ENCODE measurements around the gene PHACTR1. TPM values are rescaled to one million over a fixed set of nuclear protein-coding genes. Genes with fewer than 3 reads are reported as not detected.

PHACTR1 gene
- total and polyA plus RNA-seq, 2 donors = 3.1 to 6.3 TPM

GRCh38 chr6:12869816-12870432 lies 153.4 kb downstream of the PHACTR1 start:
- no peaks in the 10 kb centered on the region for H3K36me3 ChIP-seq (ENCODE audit: control insufficient read depth in 2 of 2, insufficient read depth in 2 of 2, low read length in 1 of 2)
- no peak overlapping the region for H3K4me3 ChIP-seq (ENCODE audit: low read length in 2 of 2)
- no peak for DNase-seq (ENCODE audit: low read depth in 6 of 9, low spot score in 9 of 9)
- H3K4me1 ChIP-seq (ENCODE audit: control insufficient read depth in 2 of 2, insufficient read depth in 2 of 2, low read length in 2 of 2) = no peaks in the 10 kb centered on the region
- WGBS = 88% methylated on average over 2 of the region's 2 CpGs
- no peaks in the 10 kb centered on the region for H3K27me3 ChIP-seq (ENCODE audit: control insufficient read depth in 2 of 2, insufficient read depth in 1 of 2, low read length in 1 of 2)
- H3K9me3 ChIP-seq (ENCODE audit: control insufficient read depth in 2 of 2, insufficient read depth in 1 of 2, low read length in 1 of 2) = no peaks in the 10 kb centered on the region
- H3K27ac ChIP-seq (ENCODE audit: low read depth in 1 of 2, low read length in 1 of 2) = no peak overlapping the region

- H3K9me3 ChIP-seq (ENCODE audit: control insufficient read depth in 2 of 2, insufficient read depth in 1 of 2, low read length in 1 of 2) = no peaks in the 10 kb centered on the region
- no peak overlapping the region for H3K27ac ChIP-seq (ENCODE audit: low read depth in 1 of 2, low read length in 1 of 2)
- no peaks in the 10 kb centered on the region for H3K27me3 ChIP-seq (ENCODE audit: control insufficient read depth in 2 of 2, insufficient read depth in 1 of 2, low read length in 1 of 2)
- H3K4me3 ChIP-seq (ENCODE audit: low read length in 2 of 2) = no peak overlapping the region
- H3K4me1 ChIP-seq (ENCODE audit: control insufficient read depth in 2 of 2, insufficient read depth in 2 of 2, low read length in 2 of 2) = no peaks in the 10 kb centered on the region
- no peaks in the 10 kb centered on the region for H3K36me3 ChIP-seq (ENCODE audit: control insufficient read depth in 2 of 2, insufficient read depth in 2 of 2, low read length in 1 of 2)
- no peak for DNase-seq (ENCODE audit: low read depth in 6 of 9, low spot score in 9 of 9)
Measured at GRCh38 chr6:12873691-12874090, 157.1 kb downstream of the PHACTR1 start.

- no peaks in the 10 kb centered on the region for H3K4me1 ChIP-seq (ENCODE audit: control insufficient read depth in 2 of 2, insufficient read depth in 2 of 2, low read length in 2 of 2)
- no peaks in the 10 kb centered on the region for H3K36me3 ChIP-seq (ENCODE audit: control insufficient read depth in 2 of 2, insufficient read depth in 2 of 2, low read length in 1 of 2)
- no peak for DNase-seq (ENCODE audit: low read depth in 6 of 9, low spot score in 9 of 9)
- no peaks in the 10 kb centered on the region for H3K9me3 ChIP-seq (ENCODE audit: control insufficient read depth in 2 of 2, insufficient read depth in 1 of 2, low read length in 1 of 2)
- no peak overlapping the region for H3K4me3 ChIP-seq (ENCODE audit: low read length in 2 of 2)
- no peak overlapping the region for H3K27ac ChIP-seq (ENCODE audit: low read depth in 1 of 2, low read length in 1 of 2)
- 96% methylated on average over 6 of the region's 6 CpGs for WGBS
- no peaks in the 10 kb centered on the region for H3K27me3 ChIP-seq (ENCODE audit: control insufficient read depth in 2 of 2, insufficient read depth in 1 of 2, low read length in 1 of 2)
Measured at GRCh38 chr6:12875051-12875450, 158.5 kb downstream of the PHACTR1 start.

- H3K4me3 ChIP-seq (ENCODE audit: low read length in 2 of 2) = no peak overlapping the region
- DNase-seq (ENCODE audit: low read depth in 6 of 9, low spot score in 9 of 9) = no peak
- no peak overlapping the region for H3K27ac ChIP-seq (ENCODE audit: low read depth in 1 of 2, low read length in 1 of 2)
- no peaks in the 10 kb centered on the region for H3K27me3 ChIP-seq (ENCODE audit: control insufficient read depth in 2 of 2, insufficient read depth in 1 of 2, low read length in 1 of 2)
- H3K4me1 ChIP-seq (ENCODE audit: control insufficient read depth in 2 of 2, insufficient read depth in 2 of 2, low read length in 2 of 2) = no peaks in the 10 kb centered on the region
- no peaks in the 10 kb centered on the region for H3K36me3 ChIP-seq (ENCODE audit: control insufficient read depth in 2 of 2, insufficient read depth in 2 of 2, low read length in 1 of 2)
- no peaks in the 10 kb centered on the region for H3K9me3 ChIP-seq (ENCODE audit: control insufficient read depth in 2 of 2, insufficient read depth in 1 of 2, low read length in 1 of 2)
- 89% methylated on average over 4 of the region's 4 CpGs for WGBS
Measured at GRCh38 chr6:12878741-12879140, 162.2 kb downstream of the PHACTR1 start.

GRCh38 chr6:12882761-12883290 lies 166.3 kb downstream of the PHACTR1 start:
- no peaks in the 10 kb centered on the region for H3K27me3 ChIP-seq (ENCODE audit: control insufficient read depth in 2 of 2, insufficient read depth in 1 of 2, low read length in 1 of 2)
- 91% methylated on average over 2 of the region's 2 CpGs for WGBS
- H3K27ac ChIP-seq (ENCODE audit: low read depth in 1 of 2, low read length in 1 of 2) = no peak overlapping the region
- no peaks in the 10 kb centered on the region for H3K4me1 ChIP-seq (ENCODE audit: control insufficient read depth in 2 of 2, insufficient read depth in 2 of 2, low read length in 2 of 2)
- H3K36me3 ChIP-seq (ENCODE audit: control insufficient read depth in 2 of 2, insufficient read depth in 2 of 2, low read length in 1 of 2) = no peaks in the 10 kb centered on the region
- no peak for DNase-seq (ENCODE audit: low read depth in 6 of 9, low spot score in 9 of 9)
- H3K9me3 ChIP-seq (ENCODE audit: control insufficient read depth in 2 of 2, insufficient read depth in 1 of 2, low read length in 1 of 2) = no peaks in the 10 kb centered on the region
- no peak overlapping the region for H3K4me3 ChIP-seq (ENCODE audit: low read length in 2 of 2)

GRCh38 chr6:12884983-12885382 lies 168.4 kb downstream of the PHACTR1 start:
- H3K4me3 ChIP-seq (ENCODE audit: low read length in 2 of 2) = no peak overlapping the region
- H3K27me3 ChIP-seq (ENCODE audit: control insufficient read depth in 2 of 2, insufficient read depth in 1 of 2, low read length in 1 of 2) = no peaks in the 10 kb centered on the region
- no peak overlapping the region for H3K27ac ChIP-seq (ENCODE audit: low read depth in 1 of 2, low read length in 1 of 2)
- no peaks in the 10 kb centered on the region for H3K36me3 ChIP-seq (ENCODE audit: control insufficient read depth in 2 of 2, insufficient read depth in 2 of 2, low read length in 1 of 2)
- no peaks in the 10 kb centered on the region for H3K9me3 ChIP-seq (ENCODE audit: control insufficient read depth in 2 of 2, insufficient read depth in 1 of 2, low read length in 1 of 2)
- DNase-seq (ENCODE audit: low read depth in 6 of 9, low spot score in 9 of 9) = no peak
- 92% methylated on average over 7 of the region's 7 CpGs for WGBS
- no peaks in the 10 kb centered on the region for H3K4me1 ChIP-seq (ENCODE audit: control insufficient read depth in 2 of 2, insufficient read depth in 2 of 2, low read length in 2 of 2)

- H3K27me3 ChIP-seq (ENCODE audit: control insufficient read depth in 2 of 2, insufficient read depth in 1 of 2, low read length in 1 of 2) = no peaks in the 10 kb centered on the region
- no peak for DNase-seq (ENCODE audit: low read depth in 6 of 9, low spot score in 9 of 9)
- no peak overlapping the region for H3K27ac ChIP-seq (ENCODE audit: low read depth in 1 of 2, low read length in 1 of 2)
- H3K4me3 ChIP-seq (ENCODE audit: low read length in 2 of 2) = no peak overlapping the region
- H3K9me3 ChIP-seq (ENCODE audit: control insufficient read depth in 2 of 2, insufficient read depth in 1 of 2, low read length in 1 of 2) = peaks cover 0 to 5% of the 10 kb centered on the region in 2 donors
- 91% methylated on average over 8 of the region's 8 CpGs for WGBS
- no peaks in the 10 kb centered on the region for H3K4me1 ChIP-seq (ENCODE audit: control insufficient read depth in 2 of 2, insufficient read depth in 2 of 2, low read length in 2 of 2)
- H3K36me3 ChIP-seq (ENCODE audit: control insufficient read depth in 2 of 2, insufficient read depth in 2 of 2, low read length in 1 of 2) = no peaks in the 10 kb centered on the region
Measured at GRCh38 chr6:12886961-12887775, 170.6 kb downstream of the PHACTR1 start.

- Histone ChIP-seq H3K36me3 (ENCODE audit: control insufficient read depth in 2 of 2, insufficient read depth in 2 of 2, low read length in 1 of 2) (no peaks in the 10 kb centered on the region), H3K27me3 (ENCODE audit: control insufficient read depth in 2 of 2, insufficient read depth in 1 of 2, low read length in 1 of 2) (no peaks in the 10 kb centered on the region), H3K27ac (ENCODE audit: low read depth in 1 of 2, low read length in 1 of 2) (no peak overlapping the region), H3K4me1 (ENCODE audit: control insufficient read depth in 2 of 2, insufficient read depth in 2 of 2, low read length in 2 of 2) (no peaks in the 10 kb centered on the region), H3K4me3 (ENCODE audit: low read length in 2 of 2) (no peak overlapping the region), H3K9me3 (ENCODE audit: control insufficient read depth in 2 of 2, insufficient read depth in 1 of 2, low read length in 1 of 2) (peaks cover 0 to 5% of the 10 kb centered on the region in 2 donors)
- 98% methylated on average over 9 of the region's 9 CpGs for WGBS
- DNase-seq (ENCODE audit: low read depth in 6 of 9, low spot score in 9 of 9) = peak in 1 of 9 donors; percentile 2
Measured at GRCh38 chr6:12890171-12890790, 173.7 kb downstream of the PHACTR1 start.

- H3K9me3 ChIP-seq (ENCODE audit: control insufficient read depth in 2 of 2, insufficient read depth in 1 of 2, low read length in 1 of 2) = peaks cover 0 to 5% of the 10 kb centered on the region in 2 donors
Measured at GRCh38 chr6:12891595-12891994, 175.0 kb downstream of the PHACTR1 start.

More at GRCh38 chr6:12891595-12891994, 175.0 kb downstream of the PHACTR1 start:
- Histone ChIP-seq H3K4me1 (ENCODE audit: control insufficient read depth in 2 of 2, insufficient read depth in 2 of 2, low read length in 2 of 2) (no peaks in the 10 kb centered on the region), H3K27ac (ENCODE audit: low read depth in 1 of 2, low read length in 1 of 2) (no peak overlapping the region), H3K4me3 (ENCODE audit: low read length in 2 of 2) (no peak overlapping the region), H3K27me3 (ENCODE audit: control insufficient read depth in 2 of 2, insufficient read depth in 1 of 2, low read length in 1 of 2) (no peaks in the 10 kb centered on the region), H3K36me3 (ENCODE audit: control insufficient read depth in 2 of 2, insufficient read depth in 2 of 2, low read length in 1 of 2) (no peaks in the 10 kb centered on the region)
- WGBS = 90% methylated on average over 1 of the region's 1 CpG
- DNase-seq (ENCODE audit: low read depth in 6 of 9, low spot score in 9 of 9) = no peak

Data from thymus (tissue), 11 donors.